Measurements from ENCODE around the gene SDK1.

SDK1 gene

DNA sequence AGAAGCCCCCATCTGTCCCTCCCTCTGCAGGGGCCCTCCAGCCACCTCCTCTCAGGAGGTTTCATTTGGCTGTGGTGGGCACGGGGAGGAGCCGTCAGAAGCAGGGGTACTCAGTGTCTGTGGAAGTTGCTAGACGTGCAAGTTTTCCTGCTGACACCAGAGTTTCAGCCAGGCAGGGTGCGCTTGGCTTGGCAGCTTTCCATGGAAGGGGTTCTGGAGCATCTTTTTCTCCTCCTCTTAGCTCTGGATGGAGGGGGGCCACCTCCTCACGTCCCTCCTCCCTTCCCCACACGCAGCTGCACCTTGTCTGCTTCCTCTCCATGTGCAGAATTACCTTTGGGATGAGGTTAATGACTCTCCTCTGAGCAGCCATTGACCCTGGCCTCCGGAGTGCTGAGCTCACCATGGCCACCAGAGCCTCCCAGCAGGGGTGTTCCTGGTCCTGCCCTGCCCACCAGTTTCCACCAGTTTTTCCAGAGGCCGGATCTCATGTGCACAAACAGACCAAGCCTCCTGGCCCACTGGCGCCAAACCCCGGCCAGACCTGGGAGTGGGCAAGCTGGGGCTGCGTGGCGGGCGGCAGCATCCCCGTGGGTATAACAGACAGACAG, 801.3 kb downstream of the SDK1 start:
- DNase-seq (ENCODE audit: low read depth in 2 of 2) = no peak

DNA sequence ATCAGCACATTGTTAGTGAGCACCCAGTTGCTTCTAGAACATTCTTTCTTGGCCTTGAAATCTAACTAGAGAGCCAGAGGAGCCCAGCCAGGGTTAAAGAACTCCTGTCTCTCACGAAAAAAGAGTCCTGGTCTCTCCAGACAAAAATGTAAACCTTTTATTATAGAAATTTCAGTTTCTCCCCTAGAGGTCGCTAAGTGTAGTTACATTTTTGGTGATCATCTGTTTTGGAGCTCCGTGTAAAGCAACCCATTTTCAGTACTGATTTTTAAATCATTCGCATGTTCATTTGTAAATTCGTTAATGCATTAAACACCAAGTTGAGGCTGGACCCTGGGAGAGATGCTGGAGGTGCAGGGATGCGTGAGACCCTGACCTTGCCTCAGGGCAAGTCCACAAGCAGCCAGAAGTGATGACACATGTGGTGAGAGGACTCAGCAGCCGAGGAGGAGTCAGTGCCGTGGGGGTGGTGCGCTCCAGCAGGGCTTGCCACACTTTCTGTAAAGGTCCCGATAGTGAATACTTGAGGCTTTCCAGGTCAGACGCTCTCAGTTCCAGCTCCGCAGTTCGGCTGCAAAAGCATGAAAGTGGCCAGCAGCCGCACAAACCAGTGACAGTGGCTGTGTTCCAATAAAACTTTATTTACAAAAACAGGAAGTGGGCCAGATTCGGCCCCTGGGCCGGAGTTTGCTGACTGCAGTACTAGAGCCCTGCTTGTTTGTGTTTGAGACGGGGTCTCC, 802.5 kb downstream of the SDK1 start:
- no peak for DNase-seq (ENCODE audit: low read depth in 2 of 2)

DNA sequence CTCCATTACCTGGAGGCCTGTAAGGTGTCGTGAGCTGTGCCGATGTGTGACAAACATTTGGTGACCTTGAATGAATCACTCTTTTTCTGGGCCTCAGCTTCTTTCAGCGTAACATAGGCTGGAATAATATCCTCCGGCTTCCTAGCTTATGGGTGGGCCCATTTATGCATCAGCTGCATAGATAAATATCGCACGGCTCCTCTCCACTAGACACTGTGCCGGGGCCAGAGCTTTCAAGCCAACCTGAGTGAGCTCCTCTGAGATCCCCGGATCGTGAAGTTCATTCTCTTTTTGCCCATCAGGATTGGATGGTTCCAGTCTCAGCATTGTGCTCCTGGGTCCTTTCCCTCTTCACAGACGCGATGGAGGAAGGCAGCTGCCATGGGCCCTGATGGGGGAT, 806.8 kb downstream of the SDK1 start:
- DNase-seq (ENCODE audit: low read depth in 2 of 2) = no peak

DNA sequence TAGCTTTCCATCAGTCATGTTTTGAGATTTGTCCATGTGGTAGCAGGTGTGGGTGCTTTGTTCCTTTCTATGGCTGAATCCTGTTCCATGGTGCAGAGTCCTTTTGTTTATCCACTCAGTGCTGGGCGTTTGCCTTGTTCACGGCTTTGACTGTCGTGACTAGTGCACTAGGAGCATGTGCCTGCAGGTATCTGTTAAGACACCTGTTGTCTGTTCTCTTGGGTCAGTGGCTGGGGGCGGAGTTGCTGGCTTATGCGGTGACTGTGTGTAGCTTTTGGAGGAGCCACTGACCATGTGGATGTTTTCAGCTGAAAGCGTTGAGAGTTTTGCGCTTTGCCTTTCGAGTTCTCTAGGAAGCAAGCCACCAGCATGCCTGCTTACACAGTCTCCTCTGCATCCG, 807.9 kb downstream of the SDK1 start:
- no peak for DNase-seq (ENCODE audit: low read depth in 2 of 2)

DNA sequence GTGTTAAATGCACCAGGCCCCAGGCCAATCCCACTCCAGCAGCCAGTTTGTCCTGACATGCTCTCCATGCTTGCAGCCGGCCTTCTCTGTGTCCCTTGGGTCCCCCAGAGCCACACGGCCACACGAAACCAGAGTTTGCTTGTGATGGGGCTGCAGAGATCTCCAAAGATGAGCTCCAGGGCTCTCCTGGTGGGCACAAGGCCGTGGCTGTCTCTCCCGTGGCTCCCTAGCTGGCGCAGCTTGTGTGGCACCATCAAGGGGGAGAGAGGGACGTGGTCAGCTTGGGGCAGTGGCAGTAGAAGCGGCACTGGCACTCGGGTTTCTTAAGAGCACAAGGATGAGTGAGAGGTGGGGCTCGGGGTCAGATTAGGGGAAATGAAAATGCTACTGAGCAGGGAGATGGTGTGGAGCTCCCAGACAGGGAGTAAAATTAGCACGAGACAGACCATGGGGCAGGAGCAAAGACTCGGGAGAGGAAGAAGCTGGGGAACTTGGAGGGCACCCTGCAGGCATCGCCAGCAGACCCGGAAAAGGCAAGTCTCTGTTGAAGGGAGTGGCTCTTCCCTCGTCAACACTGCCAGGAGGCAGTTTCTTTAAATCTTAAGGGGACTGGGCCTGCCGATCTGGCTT, 808.5 kb downstream of the SDK1 start:
- DNase-seq (ENCODE audit: low read depth in 2 of 2) = no peak

DNA sequence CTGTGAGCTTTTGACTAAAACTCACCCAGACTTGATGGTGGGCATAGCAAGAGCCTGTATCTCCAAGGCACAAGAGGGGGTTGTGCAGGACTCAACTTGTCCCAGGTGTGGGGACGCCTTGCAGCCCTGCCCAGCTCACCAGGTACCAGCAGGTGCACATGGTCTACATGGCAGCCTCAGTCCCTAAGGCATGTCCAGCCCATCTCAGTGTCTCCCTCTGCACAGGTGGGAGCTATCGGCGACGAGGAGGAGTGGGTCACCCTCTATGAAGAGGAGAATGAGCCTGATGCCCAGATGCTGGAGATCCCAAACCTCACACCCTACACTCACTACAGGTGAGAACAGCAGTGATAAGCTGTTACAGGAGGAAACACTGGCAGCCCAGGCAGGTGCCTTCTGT, 809.4 kb downstream of the SDK1 start:
- no peak for DNase-seq (ENCODE audit: low read depth in 2 of 2)

DNA sequence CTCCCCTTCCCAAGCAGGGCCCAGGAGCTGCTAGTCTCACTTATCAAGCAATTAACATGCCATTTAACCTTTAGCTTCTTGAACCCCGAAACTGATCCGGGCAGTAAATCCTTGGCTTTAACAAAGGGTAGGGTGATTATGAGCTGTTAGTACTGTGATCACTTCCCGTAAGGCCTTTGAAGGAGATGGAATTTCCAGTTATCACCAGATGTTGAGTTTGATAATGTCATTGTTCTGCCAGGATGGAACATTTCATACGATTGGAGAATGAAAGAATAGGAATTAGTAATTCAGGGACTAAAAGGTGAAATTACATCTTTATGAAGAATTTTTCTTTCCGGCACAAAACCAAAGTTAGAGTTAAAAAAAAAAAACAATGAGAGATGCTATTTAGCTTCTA, 810.1 kb downstream of the SDK1 start:
- DNase-seq (ENCODE audit: low read depth in 2 of 2) = no peak

DNA sequence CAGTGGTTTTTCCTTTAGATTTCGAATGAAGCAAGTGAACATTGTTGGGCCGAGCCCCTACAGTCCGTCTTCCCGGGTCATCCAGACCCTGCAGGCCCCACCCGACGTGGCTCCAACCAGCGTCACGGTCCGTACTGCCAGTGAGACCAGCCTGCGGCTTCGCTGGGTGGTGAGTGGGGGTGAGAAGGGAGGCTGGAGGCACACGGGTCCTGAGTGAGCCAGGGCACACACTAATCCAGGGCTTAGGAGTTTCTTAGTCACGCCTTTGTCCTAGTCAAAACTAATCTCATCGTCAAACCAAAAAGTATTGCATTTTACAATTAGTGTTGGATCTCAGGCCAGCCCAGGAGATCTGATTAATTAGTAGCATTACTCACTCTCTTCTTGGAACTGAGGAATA, 812.2 kb downstream of the SDK1 start:
- no peak for DNase-seq (ENCODE audit: low read depth in 2 of 2)

DNA sequence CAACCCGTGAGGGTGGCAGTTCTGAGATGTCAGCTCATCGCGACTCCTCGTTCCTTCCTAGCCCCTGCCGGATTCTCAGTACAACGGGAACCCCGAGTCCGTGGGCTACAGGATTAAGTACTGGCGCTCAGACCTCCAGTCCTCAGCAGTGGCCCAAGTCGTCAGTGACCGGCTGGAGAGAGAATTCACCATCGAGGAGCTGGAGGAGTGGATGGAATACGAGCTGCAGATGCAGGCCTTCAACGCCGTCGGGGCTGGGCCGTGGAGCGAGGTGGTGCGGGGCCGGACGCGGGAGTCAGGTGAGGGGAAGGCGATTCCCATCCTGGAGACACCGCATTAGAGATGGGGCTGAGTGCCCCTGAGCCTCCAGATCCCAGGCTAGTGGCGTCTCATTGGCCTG, 812.9 kb downstream of the SDK1 start:
- DNase-seq (ENCODE audit: low read depth in 2 of 2) = no peak

DNA sequence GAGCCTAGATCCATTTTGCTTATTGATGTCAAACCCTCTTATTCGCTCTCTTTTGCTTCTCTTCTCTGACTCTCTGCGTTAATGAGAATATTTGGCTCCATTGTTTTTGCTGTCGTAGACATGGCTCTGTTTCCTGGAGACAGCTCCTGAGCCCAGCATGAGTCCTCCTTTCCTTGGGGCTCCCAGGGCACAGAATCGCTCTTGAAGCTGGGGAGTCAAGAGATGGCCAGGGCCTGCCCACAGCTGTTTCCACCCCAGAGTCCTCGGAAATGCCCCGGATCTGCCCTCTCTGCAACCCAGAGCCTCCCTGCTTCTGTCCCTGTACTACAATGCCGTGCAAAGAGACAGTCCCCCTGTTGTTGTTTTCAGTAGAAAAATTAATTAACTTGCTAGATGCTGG, 814.4 kb downstream of the SDK1 start:
- DNase-seq (ENCODE audit: low read depth in 2 of 2) = no peak

DNA sequence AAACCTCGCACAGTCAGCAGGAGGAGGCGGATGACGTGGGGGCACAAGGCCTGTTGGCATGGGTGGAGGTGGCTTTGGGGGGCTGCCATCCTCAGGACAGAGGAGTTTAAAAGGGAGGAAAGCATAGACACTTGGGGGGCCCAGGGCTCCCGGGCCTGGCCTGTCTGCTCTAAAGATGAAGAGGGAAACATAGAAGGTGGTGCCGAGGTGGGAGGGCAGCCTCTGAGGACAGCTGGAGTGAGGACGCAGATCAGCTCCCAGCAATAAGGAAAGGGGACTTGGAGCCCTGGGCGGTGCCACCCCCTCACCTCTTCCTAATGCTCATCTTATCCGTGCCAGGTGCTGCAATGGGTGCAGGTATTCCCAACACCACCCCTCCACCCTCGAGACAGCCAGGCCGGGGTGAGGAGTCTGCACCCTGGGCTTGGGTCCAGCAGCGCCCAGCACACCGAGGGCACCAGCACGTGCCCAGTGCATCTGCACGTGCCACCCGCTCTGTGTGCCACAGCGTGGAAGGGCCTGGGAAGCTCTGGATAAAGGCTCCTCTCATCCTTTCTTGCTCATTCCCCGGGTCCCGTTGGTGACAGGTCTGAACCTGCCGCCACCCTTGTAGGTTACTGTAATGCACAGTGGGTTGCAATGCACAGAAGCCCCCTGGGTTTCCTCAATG, 815.0 kb downstream of the SDK1 start:
- DNase-seq (ENCODE audit: low read depth in 2 of 2) = no peak

DNA sequence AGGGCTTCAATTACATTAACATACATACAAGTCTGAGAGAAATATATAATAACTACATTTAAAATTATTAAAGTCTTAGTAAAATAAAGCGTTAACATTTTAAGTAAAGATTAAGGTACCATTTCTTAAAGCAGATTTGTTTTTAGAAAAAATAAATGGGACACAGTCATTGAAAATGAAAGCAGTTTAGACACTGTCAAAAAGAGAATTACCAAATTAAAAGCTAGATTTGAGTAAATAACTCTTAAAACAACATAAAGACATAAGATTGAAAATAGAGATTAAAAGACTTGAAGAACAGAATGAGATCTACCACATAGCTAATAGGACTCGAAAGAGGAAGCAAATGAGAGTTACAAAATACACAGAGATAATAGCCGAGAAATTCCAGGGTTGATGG, 818.8 kb downstream of the SDK1 start:
- DNase-seq (ENCODE audit: low read depth in 2 of 2) = no peak

DNA sequence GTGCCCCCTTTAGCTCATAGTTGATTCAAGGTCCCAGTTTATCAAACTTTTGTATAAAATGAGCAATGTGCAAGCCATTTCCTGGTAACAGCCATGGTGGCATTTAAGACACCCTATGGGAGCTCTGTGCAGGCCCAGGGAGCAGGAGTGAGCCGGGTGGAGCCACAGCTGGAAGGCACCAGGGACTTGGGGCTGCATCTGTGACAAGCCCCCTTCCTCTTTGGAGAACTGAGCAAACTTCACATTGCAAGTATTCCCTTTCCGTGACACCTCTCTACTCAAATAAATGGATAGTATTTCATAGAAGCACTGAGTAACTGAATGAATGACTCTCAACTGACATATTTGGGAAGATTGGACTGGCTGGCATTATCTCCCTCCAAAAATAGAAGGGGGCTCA, 822.3 kb downstream of the SDK1 start:
- no peak for DNase-seq (ENCODE audit: low read depth in 2 of 2)

DNA sequence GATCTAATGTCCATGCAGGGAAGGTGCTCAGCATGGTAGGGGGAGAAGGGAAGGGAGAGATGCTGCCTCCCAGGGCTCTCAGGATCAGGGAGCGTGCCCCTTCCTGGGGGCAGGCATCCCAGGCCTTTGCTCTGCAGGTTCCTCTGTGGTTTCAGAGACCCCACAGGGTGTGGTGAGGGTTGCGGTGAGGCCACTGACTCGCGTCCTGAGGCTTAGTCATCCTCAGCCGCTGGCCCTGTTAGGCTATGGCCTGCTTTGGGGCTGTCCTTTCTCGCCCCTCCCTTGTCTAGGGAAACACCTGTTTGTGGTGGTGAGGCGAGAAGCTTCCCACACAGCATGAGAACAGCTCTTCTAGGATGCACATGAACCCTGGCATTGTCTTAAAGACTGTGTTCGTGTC, 822.8 kb downstream of the SDK1 start:
- no peak for DNase-seq (ENCODE audit: low read depth in 2 of 2)

DNA sequence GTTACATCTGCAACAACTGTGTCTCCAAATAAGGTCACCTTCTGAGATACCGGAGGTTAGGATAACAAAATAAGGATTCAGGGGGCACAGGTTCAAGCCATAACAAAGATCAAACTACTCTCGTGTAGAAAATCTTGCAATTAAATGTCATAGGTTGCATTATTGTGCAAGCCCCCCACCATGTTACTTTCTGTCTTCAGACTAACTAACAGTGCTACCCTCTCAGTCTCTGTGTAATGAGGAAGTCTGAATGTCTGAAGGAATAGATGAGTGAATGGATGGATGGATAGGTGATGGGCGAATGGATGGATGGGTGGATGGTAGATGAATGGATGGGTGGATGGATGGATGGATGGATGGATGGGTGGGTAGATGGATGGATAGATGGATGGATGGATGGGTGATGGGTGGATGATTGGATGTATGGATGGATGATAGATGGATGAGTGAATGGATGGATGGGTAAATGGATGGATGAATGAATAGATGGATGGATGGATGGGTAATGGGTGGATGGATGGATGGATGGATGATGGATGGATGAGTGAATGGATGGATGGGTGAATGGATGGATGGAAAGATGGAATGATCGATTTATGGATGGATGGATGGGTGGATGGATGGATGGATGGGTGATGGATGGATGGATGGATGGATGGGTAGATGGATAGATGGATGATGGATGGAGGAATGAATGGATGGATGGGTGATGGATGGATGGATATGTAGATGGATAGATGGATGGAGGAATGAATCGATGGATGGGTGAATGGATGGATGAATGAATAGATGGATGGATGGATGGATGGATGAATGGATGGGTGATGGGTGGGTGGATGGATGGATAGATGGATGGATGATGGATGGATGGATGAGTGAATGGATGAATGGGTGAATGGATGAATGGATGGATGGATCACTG, 823.8 kb downstream of the SDK1 start:
- DNase-seq (ENCODE audit: low read depth in 2 of 2) = no peak

DNA sequence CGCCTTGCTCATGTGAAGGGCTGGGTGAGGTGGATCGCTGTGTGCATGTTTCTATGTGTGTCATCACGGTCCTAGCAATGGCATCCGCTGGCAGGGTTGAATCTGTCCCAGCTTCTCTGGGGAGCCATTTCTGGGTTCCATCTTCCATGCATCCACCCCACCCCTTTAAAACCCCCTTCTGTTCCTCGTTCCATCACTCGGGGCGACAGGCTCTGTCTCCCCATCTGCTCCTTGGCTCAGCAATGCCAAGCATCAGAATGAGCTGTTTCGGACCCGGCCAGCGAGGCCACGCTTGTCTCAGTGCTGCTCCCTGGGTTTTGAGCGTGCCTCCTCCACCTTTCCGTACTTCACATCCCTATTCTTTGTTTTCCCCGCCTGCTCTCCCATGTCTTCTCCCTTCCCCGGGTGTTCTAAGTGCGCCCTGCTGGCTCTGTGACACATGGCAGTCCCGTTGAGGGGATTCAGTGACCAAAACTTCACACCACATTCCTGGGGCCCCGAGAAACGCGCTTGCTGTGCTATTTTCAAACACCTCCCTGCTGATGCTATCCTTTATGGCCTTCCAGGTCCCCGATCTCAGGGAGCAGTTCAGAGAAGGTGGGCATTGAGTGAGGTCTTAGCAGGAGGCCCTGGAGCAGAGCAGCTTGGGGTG, 827.0 kb downstream of the SDK1 start:
- no peak for DNase-seq (ENCODE audit: low read depth in 2 of 2)

DNA sequence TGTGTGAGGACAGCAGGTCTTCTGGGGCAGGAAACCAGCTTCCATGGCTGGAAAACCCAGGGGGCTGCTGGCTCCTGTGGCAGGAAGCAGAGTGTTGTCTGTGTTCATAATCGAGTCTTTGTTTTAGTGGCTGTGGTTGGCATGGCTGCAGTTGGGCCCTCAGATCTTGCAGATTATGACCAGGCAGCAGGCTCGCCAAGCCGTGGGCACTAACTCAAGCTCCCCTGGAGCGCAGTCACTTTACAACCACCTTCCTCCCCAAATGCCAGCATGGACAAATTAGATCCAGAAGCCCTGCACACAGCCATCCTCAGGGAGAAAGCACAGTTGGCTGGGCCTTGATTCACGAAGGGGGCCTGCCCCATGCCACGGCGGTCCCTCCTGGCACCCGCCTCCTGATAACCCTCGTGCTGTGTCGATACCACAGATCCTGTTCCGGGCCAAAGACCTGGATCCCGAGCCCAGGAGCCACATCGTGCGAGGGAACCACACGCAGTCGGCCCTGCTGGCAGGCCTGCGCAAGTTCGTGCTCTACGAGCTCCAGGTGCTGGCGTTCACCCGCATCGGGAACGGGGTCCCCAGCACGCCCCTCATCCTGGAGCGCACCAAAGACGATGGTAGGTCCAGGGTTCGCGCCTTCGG, 828.5 kb downstream of the SDK1 start:
- no peak for DNase-seq (ENCODE audit: low read depth in 2 of 2)

DNA sequence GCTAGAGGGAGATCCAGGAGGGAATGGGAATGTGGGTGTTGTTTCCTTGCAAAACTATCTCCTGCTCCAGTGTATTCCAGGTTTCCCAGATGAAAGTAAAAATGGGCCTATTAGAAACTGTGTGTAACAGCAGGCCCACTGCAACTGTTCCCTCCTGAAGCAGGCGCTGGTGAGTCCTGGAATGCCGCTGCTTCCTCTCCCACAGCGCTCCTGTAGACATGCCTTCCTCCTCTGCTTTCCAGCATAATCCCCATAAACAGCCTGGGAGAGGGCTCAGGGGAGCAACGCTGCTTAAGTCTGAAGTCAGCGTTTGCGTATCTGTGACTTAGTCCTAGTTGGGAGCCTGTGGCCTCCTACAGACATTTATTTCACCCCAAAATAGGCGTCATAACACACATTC, 830.0 kb downstream of the SDK1 start:
- DNase-seq (ENCODE audit: low read depth in 2 of 2) = no peak

DNA sequence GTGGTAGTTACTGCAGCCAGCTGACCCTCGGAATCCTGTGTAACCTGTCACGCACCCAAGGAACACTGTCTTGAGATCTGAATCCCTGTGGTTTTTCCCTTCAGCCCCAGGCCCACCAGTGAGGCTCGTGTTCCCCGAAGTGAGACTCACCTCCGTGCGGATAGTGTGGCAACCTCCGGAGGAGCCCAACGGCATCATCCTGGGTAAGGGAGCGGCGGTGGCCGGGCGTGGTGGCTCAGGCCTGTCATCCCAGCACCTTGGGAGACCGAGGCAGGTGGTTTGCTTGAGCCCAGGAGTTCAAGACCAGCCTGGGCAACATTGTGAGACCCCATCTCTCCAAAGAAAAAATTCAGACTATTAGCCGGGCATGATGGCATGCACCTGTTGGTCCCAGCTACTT, 831.2 kb downstream of the SDK1 start:
- DNase-seq (ENCODE audit: low read depth in 2 of 2) = no peak

DNA sequence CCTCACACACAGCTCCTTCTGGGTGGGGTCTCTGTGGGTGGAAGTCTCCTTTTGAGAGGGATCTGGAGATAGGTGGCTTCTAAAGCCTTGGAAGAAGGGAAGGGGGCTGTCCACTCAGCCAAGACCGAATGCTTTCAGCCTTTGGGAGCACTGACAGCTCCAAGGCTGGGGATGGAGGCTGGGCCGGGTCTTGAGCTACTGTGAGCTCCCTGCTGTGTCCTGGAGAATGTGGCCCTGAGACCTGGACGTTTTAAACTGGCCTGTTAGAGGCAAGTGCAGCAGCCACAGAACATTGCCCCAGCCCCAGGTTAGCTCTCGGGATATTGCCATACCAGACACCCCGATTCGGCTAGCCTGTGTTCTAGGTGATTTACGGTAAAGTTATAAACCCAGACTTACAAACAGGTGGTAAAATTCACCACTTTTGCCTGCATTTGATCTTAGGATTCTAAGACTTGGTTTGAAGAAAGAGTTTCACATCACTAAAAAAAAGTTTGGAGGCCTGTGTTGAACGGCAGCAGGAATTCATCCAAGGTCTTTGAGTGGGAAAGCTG, 832.5 kb downstream of the SDK1 start:
- no peak for DNase-seq (ENCODE audit: low read depth in 2 of 2)
